Measurements from ENCODE around the gene IFT122. TPM values are rescaled to one million over a fixed set of nuclear protein-coding genes. Genes with fewer than 3 reads are reported as not detected.

The IFT122 gene
- total and polyA plus RNA-seq, 7 donors = 4.2 to 21.4 (median 15.8) TPM

- DNase-seq = no peak
- Histone ChIP-seq H3K27ac (no peak overlapping the region), H3K9me3 (no peaks in the 10 kb centered on the region), H3K4me1 (no peaks in the 10 kb centered on the region), H3K27me3 (no peaks in the 10 kb centered on the region), H3K4me3 (no peak overlapping the region), H3K36me3 (no peaks in the 10 kb centered on the region)
- WGBS, 2 donors = 85 to 89% methylated on average over 6 of the region's 6 CpGs
- intact Hi-C loops (cut with DNase I) = no loop called here
- TF ChIP-seq EP300 (IDR thresholded peaks at IDR 0.05) (no peak), POLR2A (IDR thresholded peaks at IDR 0.05) (no peak), CTCF (IDR thresholded peaks at IDR 0.05) (no peak), POLR2AphosphoS5 (IDR thresholded peaks at IDR 0.05) (no peak)
Observed at GRCh38 chr3:129415830-129416229, 24.2 kb upstream of the IFT122 start.

DNA sequence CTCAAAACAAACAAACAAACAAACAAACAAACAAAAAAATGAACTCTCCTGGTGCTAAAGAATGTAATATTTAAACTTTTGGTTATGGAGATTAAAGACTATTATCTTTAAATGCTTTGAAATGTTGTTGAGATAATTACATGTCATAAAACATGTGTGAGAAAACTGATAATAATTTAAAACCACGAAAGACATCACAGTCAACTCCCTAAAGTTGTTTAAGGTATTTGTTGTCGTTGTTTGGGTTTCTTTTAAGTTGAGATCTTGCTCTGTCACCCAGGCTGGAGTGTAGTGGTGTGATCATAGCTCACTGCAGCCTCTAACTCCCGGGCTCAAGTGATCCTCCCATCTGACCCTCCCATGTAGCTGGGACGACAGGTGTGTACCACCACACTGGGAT lies 23.6 kb upstream of the IFT122 start:
- intact Hi-C loops (cut with DNase I) = no loop called here
- TF ChIP-seq EP300 (IDR thresholded peaks at IDR 0.05) (no peak), POLR2AphosphoS5 (IDR thresholded peaks at IDR 0.05) (no peak), POLR2A (IDR thresholded peaks at IDR 0.05) (no peak), CTCF (IDR thresholded peaks at IDR 0.05) (no peak)
- Histone ChIP-seq H3K4me3 (no peak overlapping the region), H3K27me3 (no peaks in the 10 kb centered on the region), H3K27ac (no peak overlapping the region), H3K36me3 (no peaks in the 10 kb centered on the region), H3K4me1 (no peaks in the 10 kb centered on the region), H3K9me3 (no peaks in the 10 kb centered on the region)
- no peak for DNase-seq
- 63 to 87% methylated on average over 4 of the region's 4 CpGs for WGBS, 2 donors

GRCh38 chr3:129417326-129417725 lies 22.7 kb upstream of the IFT122 start:
- H3K27me3 ChIP-seq = no peaks in the 10 kb centered on the region
- no peaks in the 10 kb centered on the region for H3K36me3 ChIP-seq
- H3K4me1 ChIP-seq = no peaks in the 10 kb centered on the region
- H3K4me3 ChIP-seq = no peak overlapping the region
- intact Hi-C loops (cut with DNase I) = no loop called here
- TF ChIP-seq EP300 (IDR thresholded peaks at IDR 0.05) (no peak), POLR2A (IDR thresholded peaks at IDR 0.05) (no peak), CTCF (IDR thresholded peaks at IDR 0.05) (no peak), POLR2AphosphoS5 (IDR thresholded peaks at IDR 0.05) (no peak)
- DNase-seq = no peak
- WGBS, 2 donors = 68 to 76% methylated on average over 1 of the region's 1 CpG
- peak overlapping the region in 3 of 4 donors; percentile 13 to 40 (median 32) for H3K27ac ChIP-seq
- H3K9me3 ChIP-seq = no peaks in the 10 kb centered on the region

DNA sequence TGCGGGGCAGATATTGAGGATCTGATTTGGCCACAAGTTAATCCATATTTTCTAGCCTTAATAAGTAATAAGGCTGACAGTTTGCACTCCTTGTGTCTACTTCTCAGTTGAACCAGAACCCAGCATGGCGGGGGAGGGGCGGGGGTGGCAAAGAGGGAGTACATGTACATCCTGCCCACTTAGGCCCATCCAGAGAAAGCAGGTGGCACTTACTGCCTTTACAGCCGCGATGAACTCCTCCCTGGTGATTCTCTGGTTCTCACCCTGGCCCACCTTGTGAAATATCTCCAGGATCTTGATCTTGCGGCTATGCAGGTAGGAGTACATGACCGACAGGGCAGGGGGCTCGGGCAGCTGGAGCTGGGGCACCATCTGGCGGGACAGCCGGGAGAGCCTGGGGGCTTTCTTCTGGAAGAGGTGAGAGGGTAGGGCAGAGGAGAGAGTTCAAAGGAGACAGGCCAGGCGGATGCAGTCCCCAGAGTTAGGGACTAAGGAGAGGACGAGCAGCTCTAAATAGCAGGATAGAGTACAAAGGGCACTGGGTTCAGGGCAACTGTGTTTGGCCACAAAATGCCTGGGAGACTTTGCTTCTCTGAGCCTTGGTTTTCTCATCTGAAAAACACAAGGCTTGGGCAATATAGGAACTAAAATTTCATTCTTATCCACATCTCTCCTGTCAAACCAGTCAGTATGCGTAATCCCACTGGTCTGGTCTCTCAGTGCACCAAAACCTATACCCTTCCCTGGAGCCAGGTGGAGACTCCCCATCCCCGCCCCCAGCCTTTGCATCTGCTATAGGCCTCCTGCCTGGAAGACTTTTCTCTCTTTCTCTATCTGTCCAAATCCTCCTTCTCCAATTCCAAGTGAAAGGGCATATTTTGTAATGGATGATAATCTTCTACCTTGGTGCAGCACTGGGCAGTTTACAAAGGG lies 21.7 kb upstream of the IFT122 start:
- Histone ChIP-seq H3K9me3 (no peaks in the 10 kb centered on the region), H3K27ac (peak overlapping the region in 2 of 4 donors; percentile 13 to 40), H3K4me3 (no peak overlapping the region), H3K4me1 (no peaks in the 10 kb centered on the region), H3K36me3 (no peaks in the 10 kb centered on the region), H3K27me3 (no peaks in the 10 kb centered on the region)
- no peak for DNase-seq
- TF ChIP-seq CTCF (IDR thresholded peaks at IDR 0.05) (no peak), EP300 (IDR thresholded peaks at IDR 0.05) (no peak), POLR2AphosphoS5 (IDR thresholded peaks at IDR 0.05) (no peak), POLR2A (IDR thresholded peaks at IDR 0.05) (no peak)
- intact Hi-C loops (cut with DNase I) = no loop called here
- WGBS, 2 donors = 85 to 89% methylated on average over 14 of the region's 14 CpGs
